Activated CD8-positive, alpha-beta memory T cell treated with anti-CD3 and anti-CD28 coated beads for 36 hours (primary cell): Measurements from ENCODE around the gene PPP1R9A. TPM values are rescaled to one million over a fixed set of nuclear protein-coding genes. Genes with fewer than 3 reads are reported as not detected.

ENCODE experiments used
- CTCF ChIA-PET: fragments of 350-600 bp; sonication (Branson Sonifier 250); formaldehyde crosslinking; loops from one replicate; lab custom pipeline; 2021; ENCODE audit warnings: antibody characterized with exemption; lab: Charles Lee
- POLR2A ChIA-PET: fragments of 350-600 bp; sonication (Branson Sonifier 250); formaldehyde crosslinking; loops from one replicate; lab custom pipeline; 2021; ENCODE audit warnings: antibody characterized with exemption; lab: Charles Lee
- total RNA-seq, 2 experiments: library from RNA; stranded (reverse); gene quantifications; one replicate each; pipeline ENCODE4 v1.2.3, GENCODE V29; 2021

PPP1R9A gene
- total RNA-seq, 2 experiments from 2014 or later: 0.08 to 0.15 TPM

GRCh38 chr7:95276114-95276513 is 368.7 kb downstream of the PPP1R9A start:
- ChIA-PET CTCF (interaction anchor here (0.6 kb wide), 1 partner anchor 29 kb away, joined by 3 read pairs; no protein-coding TSS in a partner anchor), POLR2A (no interaction called here)

- CTCF ChIA-PET: no interaction called here
Measured at GRCh38 chr7:95279417-95279816, 372.0 kb downstream of the PPP1R9A start.

GRCh38 chr7:95286096-95286495 is 378.7 kb downstream of the PPP1R9A start:
- POLR2A ChIA-PET: no interaction called here
- CTCF ChIA-PET: no interaction called here

More at GRCh38 chr7:95279417-95279816, 372.0 kb downstream of the PPP1R9A start:
- POLR2A ChIA-PET: no interaction called here

GRCh38 chr7:95290166-95290830 is 382.9 kb downstream of the PPP1R9A start:
- ChIA-PET POLR2A (no interaction called here), CTCF (no interaction called here)

GRCh38 chr7:95295397-95295796 is 388.0 kb downstream of the PPP1R9A start:
- ChIA-PET POLR2A (no interaction called here), CTCF (no interaction called here)

GRCh38 chr7:95296456-95296855 is 389.1 kb downstream of the PPP1R9A start:
- POLR2A ChIA-PET: no interaction called here
- CTCF ChIA-PET: no interaction called here

GRCh38 chr7:95297041-95297440 is 389.6 kb downstream of the PPP1R9A start:
- ChIA-PET POLR2A (no interaction called here), CTCF (no interaction called here)

GRCh38 chr7:95298091-95298490 is 390.7 kb downstream of the PPP1R9A start:
- POLR2A ChIA-PET: no interaction called here
- CTCF ChIA-PET: no interaction called here

GRCh38 chr7:95303013-95303905 is 395.9 kb downstream of the PPP1R9A start:
- CTCF ChIA-PET: no interaction called here
- POLR2A ChIA-PET: no interaction called here

- CTCF ChIA-PET: no interaction called here
- POLR2A ChIA-PET: no interaction called here
Measured at GRCh38 chr7:95304990-95305389, 397.6 kb downstream of the PPP1R9A start.

- ChIA-PET CTCF (no interaction called here), POLR2A (no interaction called here)
Measured at GRCh38 chr7:95309951-95310350, 402.6 kb downstream of the PPP1R9A start.

GRCh38 chr7:95311389-95311788 is 404.0 kb downstream of the PPP1R9A start:
- POLR2A ChIA-PET: no interaction called here
- CTCF ChIA-PET: no interaction called here

- POLR2A ChIA-PET: no interaction called here
- CTCF ChIA-PET: interaction anchor here (0.6 kb wide), 1 partner anchor 8 kb away, joined by 3 read pairs; no protein-coding TSS in a partner anchor
Measured at GRCh38 chr7:95312561-95312960, 405.2 kb downstream of the PPP1R9A start.

GRCh38 chr7:95316588-95316987 is 409.2 kb downstream of the PPP1R9A start:
- ChIA-PET CTCF (no interaction called here), POLR2A (no interaction called here)

- POLR2A ChIA-PET: no interaction called here
Measured at GRCh38 chr7:95317546-95317945, 410.2 kb downstream of the PPP1R9A start.

GRCh38 chr7:95317966-95318365 is 410.6 kb downstream of the PPP1R9A start:
- ChIA-PET POLR2A (no interaction called here), CTCF (no interaction called here)

More at GRCh38 chr7:95317546-95317945, 410.2 kb downstream of the PPP1R9A start:
- CTCF ChIA-PET: no interaction called here

GRCh38 chr7:95318501-95319100 is 411.2 kb downstream of the PPP1R9A start:
- ChIA-PET CTCF (no interaction called here), POLR2A (no interaction called here)

GRCh38 chr7:95319570-95319969 is 412.2 kb downstream of the PPP1R9A start:
- CTCF ChIA-PET: no interaction called here

GRCh38 chr7:95320651-95321050 is 413.3 kb downstream of the PPP1R9A start:
- POLR2A ChIA-PET: no interaction called here
- CTCF ChIA-PET: no interaction called here

More at GRCh38 chr7:95319570-95319969, 412.2 kb downstream of the PPP1R9A start:
- POLR2A ChIA-PET: no interaction called here

- POLR2A ChIA-PET: no interaction called here
- CTCF ChIA-PET: no interaction called here
Measured at GRCh38 chr7:95321720-95322119, 414.3 kb downstream of the PPP1R9A start.
